GM19328 (cell line): ENCODE measurements around the gene CDKAL1.

ENCODE experiments used
- ATAC-seq: cut with Tn5 transposase; IDR thresholded peaks from one replicate; pipeline ENCODE4 v1.9.1; 2021; ENCODE audit warnings: mild to moderate bottlenecking, moderate library complexity; ENCODE audit not compliant: unreplicated experiment

The CDKAL1 gene

GRCh38 chr6:21263531-21264287, 729.5 kb downstream of the CDKAL1 start:
- ATAC-seq, result peak; percentile 71

- ATAC-seq, result peak; percentile 39
These were observed 730.2 kb downstream of the CDKAL1 start for GRCh38 chr6:21264288-21265033.

- ATAC-seq, result no peak
These were observed 730.9 kb downstream of the CDKAL1 start for GRCh38 chr6:21265034-21265729.

GRCh38 chr6:21265730-21266044, 731.4 kb downstream of the CDKAL1 start:
- no peak for ATAC-seq

- ATAC-seq, result no peak
These were observed 736.5 kb downstream of the CDKAL1 start for GRCh38 chr6:21270636-21271201.

- no peak for ATAC-seq
These were observed 737.3 kb downstream of the CDKAL1 start for GRCh38 chr6:21271428-21272155.

GRCh38 chr6:21273451-21273850, 739.2 kb downstream of the CDKAL1 start:
- no peak for ATAC-seq

- ATAC-seq, result no peak
These were observed 740.6 kb downstream of the CDKAL1 start for GRCh38 chr6:21274851-21275250.

- ATAC-seq, result no peak
These were observed 743.5 kb downstream of the CDKAL1 start for GRCh38 chr6:21277601-21278374.

- ATAC-seq, result no peak
These were observed 744.1 kb downstream of the CDKAL1 start for GRCh38 chr6:21278375-21278745.

- ATAC-seq, result no peak
These were observed 745.4 kb downstream of the CDKAL1 start for GRCh38 chr6:21279619-21280018.

GRCh38 chr6:21281366-21281765, 747.1 kb downstream of the CDKAL1 start:
- ATAC-seq, result no peak
